Liver (tissue), 9 donors: Measurements from ENCODE around the gene BCAR3. TPM values are rescaled to one million over a fixed set of nuclear protein-coding genes. Genes with fewer than 3 reads are reported as not detected.
"Not testable (repeated sequence)": the region's sequence is repeated elsewhere in the genome, so short reads cannot be mapped to it uniquely, and the experiment has no call there.

Experiments
- DNase-seq: peaks from one replicate; pipeline ENCODE4 v3.0.0-alpha.2; 2017; ENCODE audit warnings: low spot score
- H3K27ac ChIP-seq, 2 donors: one replicate each; pipeline ENCODE4 v1.7.0; 2013; ENCODE audit warnings: inconsistent platforms in 2 of 2, low read length in 2 of 2, control low read depth in 1 of 2, low read depth in 1 of 2, mild to moderate bottlenecking in 1 of 2
- H3K27me3 ChIP-seq, 4 donors: one replicate each; pipeline versions ENCODE4 v1.6.1 to v1.7.0; 2013; ENCODE audit warnings: low read length in 3 of 4, inconsistent platforms in 1 of 4, mild to moderate bottlenecking in 1 of 4, moderate library complexity in 1 of 4; ENCODE audit not compliant: control insufficient read depth in 4 of 4, insufficient read depth in 4 of 4
- H3K36me3 ChIP-seq, 4 donors: one replicate each; pipeline versions ENCODE4 v1.6.1 to v1.7.0; 2013; ENCODE audit warnings: low read length in 3 of 4, mild to moderate bottlenecking in 3 of 4, low read depth in 1 of 4, moderate library complexity in 1 of 4; ENCODE audit not compliant: control insufficient read depth in 4 of 4, insufficient read depth in 3 of 4
- H3K4me1 ChIP-seq, 4 donors: one replicate each; pipeline versions ENCODE4 v1.6.1 to v1.7.0; 2013; ENCODE audit warnings: low read length in 3 of 4, mild to moderate bottlenecking in 3 of 4, moderate library complexity in 1 of 4; ENCODE audit not compliant: control insufficient read depth in 4 of 4, insufficient read depth in 4 of 4
- H3K4me3 ChIP-seq, 3 donors: one replicate each; pipeline versions ENCODE4 v1.6.1 to v1.7.0; 2013; ENCODE audit warnings: low read length in 3 of 3, control low read depth in 1 of 3, low read depth in 1 of 3, mild to moderate bottlenecking in 1 of 3
- H3K9ac ChIP-seq, 2 donors: one replicate each; pipeline ENCODE4 v1.7.0; 2013; ENCODE audit warnings: low read length in 2 of 2, mild to moderate bottlenecking in 2 of 2, moderate library complexity in 2 of 2, control low read depth in 1 of 2, low read depth in 1 of 2
- H3K9me3 ChIP-seq, 4 donors: one replicate each; pipeline versions ENCODE4 v1.6.1 to v1.7.0; 2013; ENCODE audit warnings: low read length in 3 of 4; ENCODE audit not compliant: control insufficient read depth in 4 of 4
- CTCF ChIP-seq: fragments of 150-350 bp; IDR thresholded peaks from 2 replicates; pipeline ENCODE4 v1.5.1; 2017; ENCODE audit warnings: improper control_type of control experiment, low read depth, low read length; ENCODE audit not compliant: missing input control
- EGR1 ChIP-seq, 2 donors: IDR thresholded peaks; 2 replicates each; pipeline ENCODE4 v1.6.1; 2016 to 2018; ENCODE audit warnings: antibody characterized with exemption in 2 of 2, low read depth in 2 of 2
- FOXA1 ChIP-seq: IDR thresholded peaks from 2 replicates; pipeline ENCODE4 v1.6.1; 2016; ENCODE audit warnings: antibody characterized with exemption
- HNF4A ChIP-seq, 2 donors: conservative IDR thresholded peaks; 2 replicates each; pipeline ENCODE4 v1.6.1; 2016; ENCODE audit warnings: antibody characterized with exemption in 2 of 2, mild to moderate bottlenecking in 2 of 2
- HNF4G ChIP-seq: IDR thresholded peaks from 2 replicates; pipeline ENCODE4 v1.6.1; 2016; ENCODE audit warnings: antibody characterized with exemption
- JUND ChIP-seq, 2 donors: IDR thresholded peaks; 2 replicates each; pipeline ENCODE4 v1.6.1; 2016; ENCODE audit warnings: antibody characterized with exemption in 2 of 2
- MAX ChIP-seq: IDR thresholded peaks from 2 replicates; pipeline ENCODE4 v1.6.1; 2016; ENCODE audit warnings: antibody characterized with exemption
- NR2F2 ChIP-seq: IDR thresholded peaks from 2 replicates; pipeline ENCODE4 v1.6.1; 2016; ENCODE audit warnings: antibody characterized with exemption
- REST ChIP-seq: IDR thresholded peaks from 2 replicates; pipeline ENCODE4 v1.6.1; 2016; ENCODE audit warnings: antibody characterized with exemption, mild to moderate bottlenecking
- SP1 ChIP-seq: IDR thresholded peaks from 2 replicates; pipeline ENCODE4 v1.6.1; 2018; ENCODE audit warnings: antibody characterized with exemption, mild to moderate bottlenecking
- WGBS: extraction: QIAGEN DNeasy Blood & Tissue Kit; methylation state at CpG from one replicate; pipeline ENCODE4 v1.1.7; 2013; 5-methylcytosine and 5-hydroxymethylcytosine counted together
- polyA plus RNA-seq, 2 donors: library from polyadenylated mRNA; stranded (reverse) in 1 of 2; unstranded in 1 of 2; fragments of 200-250 nt in 1 of 2; fragments of >200 nt in 1 of 2; fragmentation: Nextera tagmentation in 1 of 2; extraction: Ambion mirVana in 1 of 2; gene quantifications; one replicate each; pipeline versions ENCODE4 v1.2.1 to v1.2.3, GENCODE V29; 2013 to 2015
- total RNA-seq, 2 donors: library from RNA; depleted of rRNA; stranded (reverse); fragments of >200 nt; gene quantifications; one replicate each; pipeline ENCODE4 v1.2.3, GENCODE V29; 2014
- donor health status: healthy.
- donor health status: healthy.
- donor health status: healthy.
- donor health status: healthy.
- donor health status: healthy.

BCAR3 gene
- total and polyA plus RNA-seq, 4 donors = 2.8 to 10.3 (median 7.7) TPM

- TF ChIP-seq MAX (no peak), SP1 (no peak), HNF4A (conservative IDR thresholded peaks at IDR 0.05) (no peak)
Observed at GRCh38 chr1:93652323-93652949, 29.2 kb downstream of the BCAR3 start (continued).

GRCh38 chr1:93651695-93652094 lies 29.9 kb downstream of the BCAR3 start:
- Histone ChIP-seq H3K9ac (no peak overlapping the region), H3K4me1 (peaks cover 2 to 5% (median 4%) of the 10 kb centered on the region in 4 donors), H3K4me3 (no peak overlapping the region), H3K27me3 (no peaks in the 10 kb centered on the region), H3K36me3 (no peaks in the 10 kb centered on the region), H3K9me3 (no peaks in the 10 kb centered on the region), H3K27ac (no peak overlapping the region)
- no peak for DNase-seq
- WGBS = 93% methylated on average over 8 of the region's 8 CpGs
- TF ChIP-seq CTCF (no peak), REST (no peak), HNF4G (no peak), FOXA1 (no peak), EGR1 (IDR thresholded peaks at IDR 0.05; ENCODE audit: low read depth in 2 of 2) (no peak), NR2F2 (no peak)

GRCh38 chr1:93650159-93650558 lies 31.5 kb downstream of the BCAR3 start:
- DNase-seq, H3K9me3 ChIP-seq, H3K4me3 ChIP-seq, H3K27me3 ChIP-seq, H3K4me1 ChIP-seq, H3K9ac ChIP-seq, H3K36me3 ChIP-seq, H3K27ac ChIP-seq: not testable (repeated sequence)
- WGBS = 96% methylated on average over 5 of the region's 5 CpGs

GRCh38 chr1:93649231-93649630 lies 32.4 kb downstream of the BCAR3 start:
- H3K9me3 ChIP-seq = no peaks in the 10 kb centered on the region
- DNase-seq = no peak
- H3K27me3 ChIP-seq = no peaks in the 10 kb centered on the region
- TF ChIP-seq EGR1 (IDR thresholded peaks at IDR 0.05; ENCODE audit: low read depth in 2 of 2) = peak in 1 of 2 donors; percentile 31
- TF ChIP-seq JUND (IDR thresholded peaks at IDR 0.05) = no peak
- no peak overlapping the region for H3K9ac ChIP-seq
- H3K36me3 ChIP-seq = no peaks in the 10 kb centered on the region
- peaks cover 2 to 5% (median 4%) of the 10 kb centered on the region in 4 donors for H3K4me1 ChIP-seq
- no peak overlapping the region for H3K4me3 ChIP-seq
- H3K27ac ChIP-seq = no peak overlapping the region
